GM13976 (cell line): ENCODE data around the gene APOL1.
A peak's percentile ranks its signal among the peaks of the same experiment; 100 is the strongest.
"Not testable (repeated sequence)": the region's sequence is repeated elsewhere in the genome, so short reads cannot be mapped to it uniquely, and the experiment has no call there.

Experiments
- DNase-seq: peaks from one replicate; pipeline ENCODE4 v3.0.0; 2012; ENCODE audit warnings: low spot score
- in situ Hi-C: fragments of 300-500 bp; cut with MboI; formaldehyde crosslinking; loops from one replicate; pipeline ENCODE4 v1.12.0; 2022; ENCODE audit warnings: low sequenced_read_pairs, mixed read lengths, inconsistent platforms; ENCODE audit not compliant: unreplicated experiment
- TF ChIP-seq, protein P1 (sequence below): IDR thresholded peaks from 2 replicates; pipeline ENCODE4 v1.5.1; 2012; ENCODE audit warnings: borderline replicate concordance, mild to moderate bottlenecking; ENCODE audit not compliant: insufficient read depth; ENCODE audit errors: extremely low read depth, missing control alignments, control extremely low read depth

Gene APOL1

GRCh38 chr22:36285017-36285416, 32.1 kb downstream of the APOL1 start:
- DNase-seq, result no peak
- TF ChIP-seq, protein P1, sequence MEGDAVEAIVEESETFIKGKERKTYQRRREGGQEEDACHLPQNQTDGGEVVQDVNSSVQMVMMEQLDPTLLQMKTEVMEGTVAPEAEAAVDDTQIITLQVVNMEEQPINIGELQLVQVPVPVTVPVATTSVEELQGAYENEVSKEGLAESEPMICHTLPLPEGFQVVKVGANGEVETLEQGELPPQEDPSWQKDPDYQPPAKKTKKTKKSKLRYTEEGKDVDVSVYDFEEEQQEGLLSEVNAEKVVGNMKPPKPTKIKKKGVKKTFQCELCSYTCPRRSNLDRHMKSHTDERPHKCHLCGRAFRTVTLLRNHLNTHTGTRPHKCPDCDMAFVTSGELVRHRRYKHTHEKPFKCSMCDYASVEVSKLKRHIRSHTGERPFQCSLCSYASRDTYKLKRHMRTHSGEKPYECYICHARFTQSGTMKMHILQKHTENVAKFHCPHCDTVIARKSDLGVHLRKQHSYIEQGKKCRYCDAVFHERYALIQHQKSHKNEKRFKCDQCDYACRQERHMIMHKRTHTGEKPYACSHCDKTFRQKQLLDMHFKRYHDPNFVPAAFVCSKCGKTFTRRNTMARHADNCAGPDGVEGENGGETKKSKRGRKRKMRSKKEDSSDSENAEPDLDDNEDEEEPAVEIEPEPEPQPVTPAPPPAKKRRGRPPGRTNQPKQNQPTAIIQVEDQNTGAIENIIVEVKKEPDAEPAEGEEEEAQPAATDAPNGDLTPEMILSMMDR, result no peak
- in situ Hi-C loops, result no loop called here

DNA sequence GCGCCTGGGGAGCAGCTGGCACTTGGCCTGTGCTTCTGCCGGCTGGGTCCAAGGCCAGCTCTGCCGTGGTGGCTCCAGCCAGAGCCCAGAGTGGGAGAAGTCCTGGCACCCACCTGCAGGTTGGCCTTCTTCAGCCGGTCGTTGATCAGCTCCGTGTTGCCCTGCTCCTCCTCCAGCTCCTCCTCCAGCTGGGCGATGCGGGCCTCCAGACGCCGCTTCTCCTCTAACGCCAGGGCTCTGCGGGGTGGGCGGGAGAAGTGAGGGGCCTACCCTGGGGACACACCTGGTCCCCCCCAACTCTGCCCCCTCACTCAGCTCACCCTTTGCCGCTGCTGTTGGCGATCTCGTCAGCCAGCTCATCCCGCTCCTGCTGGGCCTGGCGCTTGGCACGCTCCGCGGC, 32.6 kb downstream of the APOL1 start:
- no peak for DNase-seq
- TF ChIP-seq, protein P1, result no peak
- in situ Hi-C loops, result no loop called here

DNA sequence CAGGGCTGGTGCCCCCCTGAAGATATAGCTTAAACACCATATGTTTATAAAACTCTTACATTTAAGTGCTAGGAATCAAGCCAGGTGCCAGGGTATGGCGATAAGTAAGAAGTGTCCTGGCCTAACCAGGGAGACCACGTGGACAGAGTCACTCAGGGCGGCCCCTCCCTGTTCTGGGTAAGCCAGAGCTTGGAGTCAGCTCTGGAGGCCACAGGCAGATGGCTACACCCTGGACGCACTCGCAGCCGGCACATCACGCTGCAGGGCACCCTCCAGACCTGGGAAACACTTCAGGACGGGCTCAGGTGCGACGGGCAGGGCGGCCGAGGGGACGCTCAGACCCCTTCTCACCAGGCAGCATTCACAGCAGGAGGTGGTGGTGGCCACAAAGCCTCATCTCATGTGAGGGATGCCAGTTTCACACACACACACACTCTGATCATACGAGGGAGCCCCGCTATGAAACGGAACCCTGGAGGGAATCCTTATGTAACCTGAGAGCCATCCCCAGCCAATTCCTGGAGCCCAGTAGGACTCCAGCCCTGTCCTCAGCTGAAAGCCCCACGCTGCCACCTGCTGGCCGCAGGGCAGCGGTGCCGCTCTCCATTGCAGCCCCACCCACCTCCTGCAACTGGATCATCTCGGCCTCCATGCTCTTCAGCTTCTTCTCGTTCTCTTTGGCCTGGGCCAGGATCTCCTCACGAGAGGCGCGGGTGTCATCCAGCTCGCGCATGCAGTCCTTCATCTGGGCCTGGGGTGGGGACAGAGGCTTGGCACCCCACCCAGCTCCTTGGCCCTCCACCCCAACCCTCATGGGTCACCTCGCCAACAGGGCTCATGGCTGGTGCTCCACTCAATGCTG, 33.4 kb downstream of the APOL1 start:
- in situ Hi-C loops, result no loop called here
- TF ChIP-seq, protein P1, result peak; percentile 84
- peak; percentile 88 for DNase-seq

DNA sequence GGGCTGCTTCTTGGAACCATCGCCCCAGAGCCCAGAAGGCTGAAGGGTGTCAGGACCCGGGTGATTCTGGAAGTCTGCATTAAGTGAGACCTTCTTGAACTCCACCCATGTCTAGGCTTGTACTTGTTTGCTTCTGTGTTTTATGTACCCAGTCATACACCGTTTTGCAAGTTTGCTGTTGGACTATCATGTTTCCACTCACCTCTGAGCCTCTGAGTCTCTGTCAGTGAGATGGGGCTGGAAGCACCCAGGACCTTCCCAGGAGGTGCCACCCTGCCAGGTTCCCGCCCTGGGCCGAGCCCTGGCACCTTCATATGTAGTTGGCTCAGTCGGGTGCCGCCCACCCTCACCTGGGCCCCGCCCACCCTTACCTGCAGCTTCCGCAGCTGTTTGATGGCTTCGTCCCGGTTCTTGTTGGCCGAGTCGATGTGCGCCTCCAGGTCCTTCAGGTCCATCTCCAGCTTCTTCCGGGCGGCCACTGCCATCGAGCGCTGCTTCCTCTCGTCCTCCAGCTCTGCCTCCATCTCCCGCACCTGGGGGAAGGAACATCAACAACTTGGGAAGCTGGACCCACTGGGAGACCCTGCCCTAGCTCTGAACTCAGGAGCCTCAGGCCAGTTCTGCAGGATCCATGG, 35.1 kb downstream of the APOL1 start:
- in situ Hi-C loops, result no loop called here
- TF ChIP-seq, protein P1, result no peak
- DNase-seq, result no peak

- TF ChIP-seq, protein P1, result no peak
- in situ Hi-C loops, result no loop called here
- no peak for DNase-seq
Measured at GRCh38 chr22:36288571-36289405, 35.9 kb downstream of the APOL1 start.

- in situ Hi-C loops, result no loop called here
- TF ChIP-seq, protein P1, result no peak
- DNase-seq, result no peak
Measured at GRCh38 chr22:36289406-36289870, 36.5 kb downstream of the APOL1 start.

- in situ Hi-C loops, DNase-seq: not testable (repeated sequence)
Measured at GRCh38 chr22:36289948-36290371, 37.0 kb downstream of the APOL1 start.

GRCh38 chr22:36290391-36291075, 37.6 kb downstream of the APOL1 start:
- DNase-seq, in situ Hi-C loops: not testable (repeated sequence)
